HCT116 (cell line): ENCODE measurements around the gene EGFLAM. TPM values are rescaled to one million over a fixed set of nuclear protein-coding genes. Genes with fewer than 3 reads are reported as not detected.

ENCODE experiments used
- ATAC-seq: fragments of 200-7000 bp; cut with Tn5 transposase; 2 replicates; pipeline ENCODE4 v1.9.1; 2020; ENCODE audit warnings: mild to moderate bottlenecking, moderate library complexity
- BruUV-seq: library from RNA; stranded (reverse); fragments of 400-500 nt; replicated peaks from 2 replicates; lab custom pipeline; 2021; lab: Mats Ljungman, UMichigan
- CTCF ChIA-PET: fragments of 300-600 bp; sonication (Branson Sonifier 250); formaldehyde crosslinking; loops from one replicate; lab custom pipeline; 2021; ENCODE audit warnings: antibody characterized with exemption; lab: Charles Lee
- POLR2A ChIA-PET: fragments of 300-600, 350-600 bp; sonication (Branson Sonifier 250); formaldehyde crosslinking; loops from one replicate; lab custom pipeline; 2021; ENCODE audit warnings: antibody characterized with exemption; lab: Charles Lee
- RAD21 ChIA-PET, 2 experiments: fragments of 300-600 bp; sonication (Branson Sonifier 250); formaldehyde crosslinking; loops; one replicate each; lab custom pipeline; 2023; ENCODE audit warnings: low total read pairs in 2 of 2; ENCODE audit not compliant: uncharacterized antibody in 2 of 2, unreplicated experiment in 2 of 2, low non-redundant PET in 1 of 2; lab: Charles Lee
- DNase-seq: peaks from one replicate; pipeline ENCODE4 v3.0.0-alpha.2; 2010; ENCODE audit warnings: low read depth, low spot score
- H2AFZ ChIP-seq: fragments of 200-600 bp; shearing (Covaris generic), sonication (generic); 2 replicates; pipeline ENCODE4 v1.6.1; 2017; ENCODE audit warnings: low read depth, mixed run types, mixed read lengths, antibody characterized with exemption, low read length; ENCODE audit not compliant: poor library complexity, severe bottlenecking
- H3K27ac ChIP-seq: 2 replicates; pipeline ENCODE4 v1.5.1; 2012; ENCODE audit warnings: low read depth, low read length
- H3K27me3 ChIP-seq: fragments of 200-600 bp; sonication (generic); 2 replicates; pipeline ENCODE4 v1.6.1; 2016; ENCODE audit warnings: mixed run types, low read length, mixed read lengths; ENCODE audit not compliant: insufficient read depth
- H3K36me3 ChIP-seq, 2 experiments: fragments of 200-500 bp in 1 of 2; fragments of 200-600 bp in 1 of 2; sonication (Bioruptor generic) in 1 of 2; sonication (generic) in 1 of 2; 2 replicates each; pipeline versions ENCODE4 v1.5.1 to v1.6.1; 2014 to 2016; ENCODE audit warnings: low read length in 2 of 2, inconsistent platforms in 1 of 2, mixed read lengths in 1 of 2, mixed run types in 1 of 2; ENCODE audit not compliant: insufficient read depth in 2 of 2, control insufficient read depth in 1 of 2
- H3K4me1 ChIP-seq, 2 experiments: fragments of 200-600 bp in 1 of 2; sonication (generic) in 1 of 2; 2 replicates each; pipeline versions ENCODE4 v1.5.1 to v1.6.1; 2012 to 2017; ENCODE audit warnings: low read length in 2 of 2, inconsistent platforms in 1 of 2, mild to moderate bottlenecking in 1 of 2, mixed read lengths in 1 of 2, mixed run types in 1 of 2, moderate library complexity in 1 of 2; ENCODE audit not compliant: insufficient read depth in 2 of 2, control insufficient read depth in 1 of 2
- H3K4me2 ChIP-seq: fragments of 200-600 bp; sonication (generic); 2 replicates; pipeline ENCODE4 v1.6.1; 2017; ENCODE audit warnings: mixed run types, low read length, mixed read lengths
- H3K4me3 ChIP-seq, 2 experiments: fragments of 200-600 bp in 1 of 2; sonication (generic) in 1 of 2; replicated peaks in 1 of 2; 2 replicates each; pipeline ENCODE4 v1.5.1; 2011 to 2016; ENCODE audit warnings: low read length in 2 of 2, control low read depth in 1 of 2, low read depth in 1 of 2, mild to moderate bottlenecking in 1 of 2, mixed read lengths in 1 of 2, mixed run types in 1 of 2
- H3K79me2 ChIP-seq: fragments of 200-600 bp; sonication (generic); 2 replicates; pipeline ENCODE4 v1.6.1; 2017; ENCODE audit warnings: mild to moderate bottlenecking, mixed run types, low read length, moderate library complexity, mixed read lengths; ENCODE audit not compliant: insufficient read depth
- H3K9ac ChIP-seq: fragments of 200-600 bp; sonication (generic); 2 replicates; pipeline ENCODE4 v1.6.1; 2016; ENCODE audit warnings: low read length, mixed read lengths
- H3K9me2 ChIP-seq: fragments of 200-600 bp; sonication (generic), shearing (Covaris generic); 2 replicates; pipeline ENCODE4 v1.6.1; 2017; ENCODE audit warnings: mixed run types, mild to moderate bottlenecking, moderate library complexity; ENCODE audit not compliant: insufficient read depth
- H3K9me3 ChIP-seq, 2 experiments: fragments of 200-500 bp in 1 of 2; fragments of 200-600 bp in 1 of 2; sonication (Bioruptor generic) in 1 of 2; sonication (generic) in 1 of 2; 2 replicates each; pipeline ENCODE4 v1.6.1; 2014 to 2017; ENCODE audit warnings: low read length in 2 of 2, mixed read lengths in 2 of 2, inconsistent platforms in 1 of 2, low read depth in 1 of 2, mild to moderate bottlenecking in 1 of 2, mixed run types in 1 of 2, moderate library complexity in 1 of 2; ENCODE audit not compliant: control insufficient read depth in 1 of 2, insufficient read depth in 1 of 2
- H4K20me1 ChIP-seq: fragments of 200-600 bp; sonication (generic), shearing (Covaris generic); 2 replicates; pipeline ENCODE4 v1.6.1; 2017; ENCODE audit warnings: mixed run types, mild to moderate bottlenecking, moderate library complexity; ENCODE audit not compliant: insufficient read depth
- CBX3 ChIP-seq: IDR thresholded peaks from 2 replicates; pipeline ENCODE4 v1.6.1; 2012; ENCODE audit warnings: low read depth
- POLR2AphosphoS5 ChIP-seq: IDR thresholded peaks from 2 replicates; pipeline ENCODE4 v1.6.1; 2011; ENCODE audit warnings: mild to moderate bottlenecking, low read depth, low read length, moderate library complexity
- SRF ChIP-seq: IDR thresholded peaks from 2 replicates; pipeline ENCODE4 v1.6.1; 2012; ENCODE audit warnings: low read depth
- intact Hi-C: fragments of 100-400 bp; cut with micrococcal nuclease; formaldehyde crosslinking; loops from 2 replicates; pipeline ENCODE4 v1.10.0; 2022
- total RNA-seq: library from RNA; stranded (reverse); gene quantifications from one replicate; pipeline ENCODE4 v1.2.1, GENCODE V29; 2021; ENCODE audit not compliant: unreplicated experiment

The EGFLAM gene
- total RNA-seq, 1 experiment from 2014 or later = not detected

- ATAC-seq = no peak
- ChIA-PET RAD21 (no interaction called here), CTCF (no interaction called here), POLR2A (no interaction called here)
- no peak for DNase-seq
- no TSS peak for BruUV-seq
- Histone ChIP-seq H3K4me1 (no peaks in the 10 kb centered on the region), H3K9me3 (no peaks in the 10 kb centered on the region), H4K20me1 (no peaks in the 10 kb centered on the region), H2AFZ (no peak overlapping the region), H3K27me3 (no peaks in the 10 kb centered on the region), H3K9ac (no peak overlapping the region), H3K36me3 (no peaks in the 10 kb centered on the region), H3K27ac (no peak overlapping the region), H3K9me2 (no peaks in the 10 kb centered on the region), H3K4me2 (no peak overlapping the region), H3K4me3 (no peak overlapping the region), H3K79me2 (no peaks in the 10 kb centered on the region)
- no peak for TF ChIP-seq SRF
- TF ChIP-seq CBX3 = no peak
- intact Hi-C loops = no loop called here
These were observed 37.4 kb downstream of the EGFLAM start for GRCh38 chr5:38295751-38296150.

GRCh38 chr5:38297830-38298608 lies 39.7 kb downstream of the EGFLAM start:
- H3K27ac ChIP-seq = no peak overlapping the region
- DNase-seq (no peak), ATAC-seq (no peak)
- ChIA-PET RAD21 (no interaction called here), POLR2A (no interaction called here), CTCF (no interaction called here)
- BruUV-seq = no TSS peak
- H4K20me1 ChIP-seq = no peaks in the 10 kb centered on the region
- intact Hi-C loops = no loop called here
- no peaks in the 10 kb centered on the region for H3K27me3 ChIP-seq
- H2AFZ ChIP-seq = no peak overlapping the region
- H3K36me3 ChIP-seq = no peaks in the 10 kb centered on the region
- no peaks in the 10 kb centered on the region for H3K4me1 ChIP-seq
- H3K9me3 ChIP-seq = no peaks in the 10 kb centered on the region
- no peak overlapping the region for H3K9ac ChIP-seq
- no peak for TF ChIP-seq POLR2AphosphoS5
- no peak overlapping the region for H3K4me3 ChIP-seq
- no peaks in the 10 kb centered on the region for H3K9me2 ChIP-seq
- no peak overlapping the region for H3K4me2 ChIP-seq
- H3K79me2 ChIP-seq = no peaks in the 10 kb centered on the region
